HepG2 (cell line): ENCODE data around the gene UQCC5. TPM values are rescaled to one million over a fixed set of nuclear protein-coding genes. Genes with fewer than 3 reads are reported as not detected.

ENCODE experiments used
- ATAC-seq: fragments of 200-7000 bp; cut with Tn5 transposase; 3 replicates; pipeline ENCODE4 v1.9.1; 2020; ENCODE audit warnings: mild to moderate bottlenecking, moderate library complexity
- BruUV-seq: library from RNA; stranded (reverse); fragments of 400-500 nt; replicated peaks from 2 replicates; lab custom pipeline; 2021; lab: Mats Ljungman, UMichigan
- CTCF ChIA-PET: fragments of 300-600 bp; formaldehyde crosslinking; extraction: SDS; loops from one replicate; lab custom pipeline; 2021; ENCODE audit warnings: low total read pairs, inconsistent platforms, low intra/inter-chr PET ratio; lab: Yijun Ruan, JAX
- POLR2A ChIA-PET: fragments of 350-600 bp; sonication (Branson Sonifier 250); formaldehyde crosslinking; loops from one replicate; lab custom pipeline; 2020; ENCODE audit warnings: antibody characterized with exemption, inconsistent platforms; lab: Yijun Ruan, JAX
- DNase-seq: peaks from one replicate; pipeline ENCODE4 v3.0.0-alpha.2; 2015; ENCODE audit warnings: low spot score
- FAIRE-seq: peaks from 3 replicates; lab custom pipeline; 2011; peaks lifted over from hg19 to GRCh38; lab: Jason Lieb, UNC
- H2AFZ ChIP-seq: one replicate; pipeline ENCODE4 v1.6.1; 2011; ENCODE audit warnings: low read length, inconsistent platforms
- H3K27ac ChIP-seq: fragments of 300-600 bp; 3 replicates; pipeline ENCODE4 v1.8.0; 2011; ENCODE audit warnings: mixed run types, mild to moderate bottlenecking, mixed read lengths, low read length, inconsistent platforms; ENCODE audit not compliant: insufficient read depth; ENCODE audit errors: extremely low read length
- H3K27me3 ChIP-seq, 2 experiments: fragments of 200-600 bp in 1 of 2; 2 replicates in 1 of 2; 3 replicates in 1 of 2; pipeline versions ENCODE4 v1.6.0 to v1.8.0; 2011; ENCODE audit warnings: low read length in 2 of 2, mild to moderate bottlenecking in 2 of 2, moderate library complexity in 2 of 2, inconsistent platforms in 1 of 2; ENCODE audit not compliant: insufficient read depth in 2 of 2, control insufficient read depth in 1 of 2
- H3K36me3 ChIP-seq, 2 experiments: fragments of 200-600 bp in 1 of 2; replicated peaks in 1 of 2; 2 replicates in 1 of 2; 3 replicates in 1 of 2; pipeline versions ENCODE4 v1.5.1 to v1.8.0; 2011; ENCODE audit warnings: low read length in 2 of 2, inconsistent platforms in 1 of 2; ENCODE audit not compliant: insufficient read depth in 2 of 2, control insufficient read depth in 1 of 2
- H3K4me1 ChIP-seq: 2 replicates; pipeline ENCODE4 v1.5.1; 2012; ENCODE audit warnings: low read length, inconsistent platforms; ENCODE audit not compliant: insufficient read depth
- H3K4me2 ChIP-seq: 2 replicates; pipeline ENCODE4 v1.6.0; 2011; ENCODE audit warnings: low read depth, low read length, inconsistent platforms
- H3K4me3 ChIP-seq, 3 experiments: fragments of 200-600 bp in 1 of 3; sonication (generic), shearing (Covaris generic) in 1 of 3; replicated peaks in 1 of 3; 2 replicates each; pipeline ENCODE4 v1.5.1; 2011 to 2016; ENCODE audit warnings: low read length in 3 of 3, inconsistent platforms in 2 of 3, low read depth in 2 of 3, mild to moderate bottlenecking in 2 of 3, control low read depth in 1 of 3, mixed read lengths in 1 of 3; ENCODE audit not compliant: insufficient read depth in 1 of 3
- H3K79me2 ChIP-seq: one replicate; pipeline ENCODE4 v1.6.1; 2011; ENCODE audit warnings: low read length, inconsistent platforms; ENCODE audit not compliant: insufficient read depth
- H3K9ac ChIP-seq: 2 replicates; pipeline ENCODE4 v1.6.0; 2011; ENCODE audit warnings: mild to moderate bottlenecking, low read depth, low read length, inconsistent platforms; ENCODE audit not compliant: insufficient read depth
- H3K9me3 ChIP-seq: 2 replicates; pipeline ENCODE4 v1.5.1; 2012; ENCODE audit warnings: mild to moderate bottlenecking, low read length
- H4K20me1 ChIP-seq: 2 replicates; pipeline ENCODE4 v1.6.0; 2011; ENCODE audit warnings: inconsistent platforms, mild to moderate bottlenecking, low read length, moderate library complexity; ENCODE audit not compliant: insufficient read depth
- BORCS8-MEF2B ChIP-seq: sonication (generic); formaldehyde crosslinking; IDR thresholded peaks from 2 replicates; pipeline ENCODE4 v1.8.0; 2022; ENCODE audit warnings: mild to moderate bottlenecking, missing genetic modification reagents
- DPF2 ChIP-seq: sonication (generic); formaldehyde crosslinking; IDR thresholded peaks from 2 replicates; pipeline ENCODE4 v1.4.0; 2020; ENCODE audit warnings: mild to moderate bottlenecking, low read depth, missing genetic modification reagents, borderline replicate concordance
- FOXC1 ChIP-seq: sonication (generic); formaldehyde crosslinking; IDR thresholded peaks from 2 replicates; pipeline ENCODE4 v1.8.0; 2022; ENCODE audit warnings: mild to moderate bottlenecking, missing genetic modification reagents, borderline replicate concordance
- GPN1 ChIP-seq: sonication (generic); formaldehyde crosslinking; IDR thresholded peaks from 2 replicates; pipeline ENCODE4 v1.5.1; 2020; ENCODE audit warnings: missing genetic modification reagents, borderline replicate concordance
- MAF1 ChIP-seq: sonication (generic); formaldehyde crosslinking; IDR thresholded peaks from 2 replicates; pipeline ENCODE4 v1.5.0; 2020; ENCODE audit warnings: missing genetic modification reagents, borderline replicate concordance
- MAZ ChIP-seq, 2 experiments: sonication (generic) in 1 of 2; formaldehyde crosslinking in 1 of 2; IDR thresholded peaks; 2 replicates each; pipeline versions ENCODE4 v1.5.0 to v1.6.1; 2012 to 2020; ENCODE audit warnings: low read depth in 2 of 2, mild to moderate bottlenecking in 2 of 2, borderline replicate concordance in 1 of 2, improper control_type of control experiment in 1 of 2, low read length in 1 of 2, missing genetic modification reagents in 1 of 2, moderate library complexity in 1 of 2
- NFATC3 ChIP-seq: sonication (generic); formaldehyde crosslinking; IDR thresholded peaks from 2 replicates; pipeline ENCODE4 v1.5.1; 2020; ENCODE audit warnings: mild to moderate bottlenecking, missing genetic modification reagents
- PHF20 ChIP-seq: sonication (generic); formaldehyde crosslinking; IDR thresholded peaks from 2 replicates; pipeline ENCODE4 v1.5.0; 2020; ENCODE audit warnings: mild to moderate bottlenecking, missing genetic modification reagents
- PLRG1 ChIP-seq: fragments of 450-650 bp; conservative IDR thresholded peaks from 2 replicates; pipeline ENCODE4 v1.6.1; 2016
- SPEN ChIP-seq: sonication (generic); formaldehyde crosslinking; IDR thresholded peaks from 2 replicates; pipeline ENCODE4 v1.5.1; 2020; ENCODE audit warnings: low read depth, mild to moderate bottlenecking, missing genetic modification reagents
- TCF7 ChIP-seq: sonication (generic); IDR thresholded peaks from 2 replicates; pipeline ENCODE4 v1.6.1; 2016; ENCODE audit warnings: antibody characterized with exemption, low read depth
- TRIM24 ChIP-seq: sonication (generic); formaldehyde crosslinking; IDR thresholded peaks from 2 replicates; pipeline ENCODE4 v1.8.0; 2022; ENCODE audit warnings: mild to moderate bottlenecking, missing genetic modification reagents
- ZNF382 ChIP-seq: sonication (generic); formaldehyde crosslinking; IDR thresholded peaks from 2 replicates; pipeline ENCODE4 v1.5.0; 2020; ENCODE audit warnings: missing genetic modification reagents, mild to moderate bottlenecking, borderline replicate concordance
- ZNF451 ChIP-seq: sonication (generic); formaldehyde crosslinking; IDR thresholded peaks from 2 replicates; pipeline ENCODE4 v1.5.0; 2020; ENCODE audit warnings: mild to moderate bottlenecking, missing genetic modification reagents
- ZNF546 ChIP-seq: sonication (generic); formaldehyde crosslinking; conservative IDR thresholded peaks from 2 replicates; pipeline ENCODE4 v1.8.1; 2023; ENCODE audit warnings: mild to moderate bottlenecking, missing genetic modification reagents
- ZNF777 ChIP-seq: sonication (generic); formaldehyde crosslinking; IDR thresholded peaks from 2 replicates; pipeline ENCODE4 v1.4.0; 2020; ENCODE audit warnings: missing genetic modification reagents
- ZSCAN22 ChIP-seq: sonication (generic); formaldehyde crosslinking; IDR thresholded peaks from 2 replicates; pipeline ENCODE4 v1.4.0; 2020; ENCODE audit warnings: mild to moderate bottlenecking, missing genetic modification reagents
- ZZZ3 ChIP-seq: sonication (generic); formaldehyde crosslinking; IDR thresholded peaks from 2 replicates; pipeline ENCODE4 v1.4.0; 2020; ENCODE audit warnings: missing genetic modification reagents, mild to moderate bottlenecking, borderline replicate concordance
- WGBS: methylation state at CpG from one replicate; pipeline ENCODE4 v1.1.6; 2017; ENCODE audit warnings: low lambda C conversion rate; 5-methylcytosine and 5-hydroxymethylcytosine counted together
- in situ Hi-C: cut with HindIII; loops from 2 replicates; pipeline ENCODE4 v1.10.0; 2017; ENCODE audit warnings: low pct_unique_long_range_greater_than_20kb; ENCODE audit not compliant: extremely low pct_ligation_motif_present
- intact Hi-C: fragments of 100-400 bp; cut with micrococcal nuclease; formaldehyde crosslinking; loops from one replicate; pipeline ENCODE4 v1.10.0; 2022; ENCODE audit not compliant: unreplicated experiment
- polyA plus RNA-seq, 8 experiments: library from polyadenylated mRNA; depleted of rRNA in 3 of 8; stranded (reverse) in 7 of 8; unstranded in 1 of 8; fragments of >200 nt; fragmentation: Illumina TruSeq in 4 of 8; extraction: Trizol in 4 of 8; gene quantifications; 2 replicates each; pipeline versions ENCODE4 v1.2.1 to v1.2.3, GENCODE V29; 2011 to 2016; ENCODE audit warnings: low read depth in 4 of 8, missing spikeins in 1 of 8, mixed read lengths in 1 of 8; ENCODE audit not compliant: insufficient read depth in 1 of 8
- total RNA-seq, 5 experiments: library from RNA; depleted of rRNA; stranded (reverse); fragments of >200 nt; fragmentation: Illumina TruSeq; extraction: Trizol; gene quantifications; 2 replicates each; pipeline ENCODE4 v1.2.3, GENCODE V29; 2016; ENCODE audit warnings: low read depth in 1 of 5
- TF ChIP-seq, protein P1 (sequence below): IDR thresholded peaks from 2 replicates; pipeline ENCODE4 v1.6.1; 2012; ENCODE audit warnings: low read depth, low read length, improper control_type of control experiment
- TF ChIP-seq, protein P2 (sequence below): sonication (generic); formaldehyde crosslinking; IDR thresholded peaks from 2 replicates; pipeline ENCODE4 v1.5.1; 2020; ENCODE audit warnings: mild to moderate bottlenecking, missing genetic modification reagents, borderline replicate concordance

Gene UQCC5
- total and polyA plus RNA-seq, 2 of the 13 experiments (the other 11 are each of a cell fraction or from before 2014, with no cell fraction given), result 15.4 to 29.5 TPM

DNA sequence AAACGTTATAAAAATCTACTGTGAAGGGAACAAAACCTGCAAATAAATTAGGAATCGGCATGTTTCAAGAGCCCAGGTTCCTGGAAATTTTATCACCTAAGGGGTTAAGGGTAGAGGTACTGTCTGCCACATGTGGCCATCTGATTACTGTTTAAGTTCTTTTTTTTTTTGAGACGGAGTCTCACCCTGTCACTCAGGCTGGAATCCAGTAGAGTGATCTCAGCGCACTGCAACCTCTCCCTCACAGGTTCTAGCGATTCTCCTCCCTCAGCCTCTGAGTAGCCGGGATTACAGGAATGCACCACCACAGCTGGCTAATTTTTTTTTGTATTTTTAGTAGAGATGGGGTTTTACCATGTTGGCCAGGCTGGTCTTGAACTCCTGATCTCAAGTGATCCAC lies 35.8 kb downstream of the UQCC5 start:
- Histone ChIP-seq H2AFZ (no peak overlapping the region), H4K20me1 (no peaks in the 10 kb centered on the region), H3K4me2 (no peak overlapping the region), H3K27ac (no peak overlapping the region), H3K9ac (no peak overlapping the region), H3K27me3 (no peaks in the 10 kb centered on the region), H3K79me2 (no peaks in the 10 kb centered on the region), H3K4me3 (no peak overlapping the region), H3K36me3 (peaks cover 3 to 13% of the 10 kb centered on the region in 2 experiments; a peak in 4 of 5 replicates), H3K4me1 (no peaks in the 10 kb centered on the region), H3K9me3 (no peaks in the 10 kb centered on the region)
- ChIA-PET CTCF (no interaction called here), POLR2A (no interaction called here)
- DNase-seq (no peak), ATAC-seq (no peak), FAIRE-seq (no peak)
- no peak for TF ChIP-seq PLRG1
- TF ChIP-seq SPEN (CRISPR knock-in tag), result no peak
- no peak for TF ChIP-seq ZNF777 (CRISPR knock-in tag)
- no peak for TF ChIP-seq ZZZ3
- no peak for TF ChIP-seq TRIM24
- no peak for TF ChIP-seq ZNF451 (CRISPR knock-in tag)
- TF ChIP-seq TCF7, result no peak
- TF ChIP-seq FOXC1 (CRISPR knock-in tag), result no peak
- TF ChIP-seq BORCS8-MEF2B, result no peak
- TF ChIP-seq ZNF382, result no peak
- no peak for TF ChIP-seq GPN1 (CRISPR knock-in tag)
- TF ChIP-seq NFATC3 (CRISPR knock-in tag), result no peak
- no peak for TF ChIP-seq PHF20 (CRISPR knock-in tag)
- TF ChIP-seq DPF2 (CRISPR knock-in tag), result no peak
- TF ChIP-seq ZSCAN22 (CRISPR knock-in tag), result no peak
- TF ChIP-seq, protein P1, sequence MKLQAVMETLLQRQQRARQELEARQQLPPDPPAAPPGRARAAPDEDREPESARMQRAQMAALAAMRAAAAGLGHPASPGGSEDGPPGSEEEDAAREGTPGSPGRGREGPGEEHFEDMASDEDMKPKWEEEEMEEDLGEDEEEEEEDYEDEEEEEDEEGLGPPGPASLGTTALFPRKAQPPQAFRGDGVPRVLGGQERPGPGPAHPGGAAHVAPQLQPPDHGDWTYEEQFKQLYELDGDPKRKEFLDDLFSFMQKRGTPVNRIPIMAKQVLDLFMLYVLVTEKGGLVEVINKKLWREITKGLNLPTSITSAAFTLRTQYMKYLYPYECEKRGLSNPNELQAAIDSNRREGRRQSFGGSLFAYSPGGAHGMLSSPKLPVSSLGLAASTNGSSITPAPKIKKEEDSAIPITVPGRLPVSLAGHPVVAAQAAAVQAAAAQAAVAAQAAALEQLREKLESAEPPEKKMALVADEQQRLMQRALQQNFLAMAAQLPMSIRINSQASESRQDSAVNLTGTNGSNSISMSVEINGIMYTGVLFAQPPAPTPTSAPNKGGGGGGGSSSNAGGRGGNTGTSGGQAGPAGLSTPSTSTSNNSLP, result no peak
- TF ChIP-seq, protein P2, sequence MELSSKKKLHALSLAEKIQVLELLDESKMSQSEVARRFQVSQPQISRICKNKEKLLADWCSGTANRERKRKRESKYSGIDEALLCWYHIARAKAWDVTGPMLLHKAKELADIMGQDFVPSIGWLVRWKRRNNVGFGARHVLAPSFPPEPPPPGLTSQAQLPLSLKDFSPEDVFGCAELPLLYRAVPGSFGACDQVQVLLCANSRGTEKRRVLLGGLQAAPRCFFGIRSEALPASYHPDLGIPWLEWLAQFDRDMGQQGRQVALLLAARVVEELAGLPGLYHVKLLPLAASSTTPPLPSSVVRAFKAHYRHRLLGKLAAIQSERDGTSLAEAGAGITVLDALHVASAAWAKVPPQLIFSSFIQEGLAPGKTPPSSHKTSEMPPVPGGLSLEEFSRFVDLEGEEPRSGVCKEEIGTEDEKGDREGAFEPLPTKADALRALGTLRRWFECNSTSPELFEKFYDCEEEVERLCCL (CRISPR knock-in tag), result no peak
- TF ChIP-seq ZNF546, result no peak
- TF ChIP-seq MAZ (IDR thresholded peaks at IDR 0.05; ENCODE audit: borderline replicate concordance, low read depth, low read length), result no peak
- no peak for TF ChIP-seq MAZ (CRISPR knock-in tag; IDR thresholded peaks at IDR 0.05; ENCODE audit: low read depth)
- no peak for TF ChIP-seq MAF1
- intact Hi-C loops, result no loop called here
- no TSS peak for BruUV-seq
- 87% methylated on average over 6 of the region's 6 CpGs for WGBS
- in situ Hi-C loops, result no loop called here
